ENCODE results near the gene INPP5A. TPM values are rescaled to one million over a fixed set of nuclear protein-coding genes. Genes with fewer than 3 reads are reported as not detected.

INPP5A gene
- total RNA-seq, 1 experiment from 2014 or later = 14.7 TPM

DNA sequence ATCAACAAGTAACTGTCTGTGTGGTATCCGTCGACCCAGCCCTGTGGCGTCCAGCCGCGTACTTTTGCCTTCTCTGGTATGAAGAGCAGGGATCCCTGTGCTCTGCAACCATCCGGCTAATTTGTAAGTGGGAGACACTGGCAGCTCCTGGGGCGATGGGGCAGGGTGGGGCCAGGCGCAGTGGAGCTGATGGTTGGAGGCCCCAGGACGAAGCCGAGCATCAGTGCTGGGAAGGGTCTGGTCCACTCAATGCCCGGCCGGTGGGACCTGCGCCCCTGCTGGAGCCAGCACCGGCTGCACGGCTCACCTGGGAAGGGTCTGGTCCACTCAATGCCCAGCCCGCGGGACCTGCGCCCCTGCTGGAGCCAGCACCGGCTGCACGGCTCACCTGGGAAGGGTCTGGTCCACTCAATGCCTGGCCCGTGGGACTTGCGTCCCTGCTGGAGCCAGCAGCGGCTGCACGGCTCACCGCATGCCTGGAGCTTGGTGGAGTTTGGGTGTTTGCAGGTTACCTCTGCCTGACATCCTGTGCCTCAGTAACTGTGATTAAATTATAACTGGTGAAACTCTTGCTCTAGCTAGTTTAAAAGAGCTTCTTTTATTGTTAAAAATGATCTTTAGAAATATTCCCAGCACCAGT, 152.3 kb downstream of the INPP5A start:
- CTCF ChIA-PET = no interaction called here
- no peak overlapping the region for H3K4me3 Mint-ChIP-seq (ENCODE audit: unreplicated experiment)
- intact Hi-C loops (cut with micrococcal nuclease) = no loop called here
- no peak overlapping the region for H3K27ac Mint-ChIP-seq (ENCODE audit: low read depth, unreplicated experiment)
- no peak for DNase-seq (ENCODE audit: unreplicated experiment)
- H3K9me3 Mint-ChIP-seq (ENCODE audit: unreplicated experiment) = peaks cover 22% of the 10 kb centered on the region
- H3K36me3 Mint-ChIP-seq (ENCODE audit: insufficient read depth, unreplicated experiment) = peaks cover 5% of the 10 kb centered on the region
- peaks cover under 1% of the 10 kb centered on the region for H3K4me1 Mint-ChIP-seq (ENCODE audit: insufficient read depth, unreplicated experiment)
- H3K27me3 Mint-ChIP-seq (ENCODE audit: insufficient read depth, unreplicated experiment) = no peaks in the 10 kb centered on the region
- BruUV-seq (replicated peaks) = no TSS peak
- POLR2A ChIA-PET = no interaction called here
- TF ChIP-seq, protein P1, sequence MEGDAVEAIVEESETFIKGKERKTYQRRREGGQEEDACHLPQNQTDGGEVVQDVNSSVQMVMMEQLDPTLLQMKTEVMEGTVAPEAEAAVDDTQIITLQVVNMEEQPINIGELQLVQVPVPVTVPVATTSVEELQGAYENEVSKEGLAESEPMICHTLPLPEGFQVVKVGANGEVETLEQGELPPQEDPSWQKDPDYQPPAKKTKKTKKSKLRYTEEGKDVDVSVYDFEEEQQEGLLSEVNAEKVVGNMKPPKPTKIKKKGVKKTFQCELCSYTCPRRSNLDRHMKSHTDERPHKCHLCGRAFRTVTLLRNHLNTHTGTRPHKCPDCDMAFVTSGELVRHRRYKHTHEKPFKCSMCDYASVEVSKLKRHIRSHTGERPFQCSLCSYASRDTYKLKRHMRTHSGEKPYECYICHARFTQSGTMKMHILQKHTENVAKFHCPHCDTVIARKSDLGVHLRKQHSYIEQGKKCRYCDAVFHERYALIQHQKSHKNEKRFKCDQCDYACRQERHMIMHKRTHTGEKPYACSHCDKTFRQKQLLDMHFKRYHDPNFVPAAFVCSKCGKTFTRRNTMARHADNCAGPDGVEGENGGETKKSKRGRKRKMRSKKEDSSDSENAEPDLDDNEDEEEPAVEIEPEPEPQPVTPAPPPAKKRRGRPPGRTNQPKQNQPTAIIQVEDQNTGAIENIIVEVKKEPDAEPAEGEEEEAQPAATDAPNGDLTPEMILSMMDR (IDR thresholded peaks at IDR 0.05; ENCODE audit: unreplicated experiment) = no peak

DNA sequence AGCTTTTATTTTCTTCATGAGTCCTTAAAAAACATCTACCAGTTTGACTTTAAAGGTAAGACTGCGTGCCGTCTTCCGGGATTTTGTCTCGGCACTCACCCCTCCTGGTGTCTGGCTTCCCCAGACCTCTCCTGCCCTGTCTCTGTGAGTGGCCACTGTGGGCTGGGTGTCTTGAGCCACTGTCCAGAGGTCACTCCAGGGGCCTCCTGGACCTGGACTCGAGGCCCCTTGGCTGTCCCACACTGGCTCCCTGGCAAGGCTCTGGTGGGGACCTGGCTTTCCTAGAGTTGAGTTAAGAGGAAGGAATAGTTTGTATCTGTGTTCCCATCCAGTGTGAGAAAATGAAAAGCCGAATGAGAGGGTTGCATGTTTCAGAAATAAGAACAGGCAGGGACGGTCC, 152.8 kb downstream of the INPP5A start:
- Mint-ChIP-seq H3K4me1 (ENCODE audit: insufficient read depth, unreplicated experiment) (no peaks in the 10 kb centered on the region), H3K9me3 (ENCODE audit: unreplicated experiment) (peaks cover 22% of the 10 kb centered on the region), H3K27ac (ENCODE audit: low read depth, unreplicated experiment) (no peak overlapping the region), H3K36me3 (ENCODE audit: insufficient read depth, unreplicated experiment) (peaks cover 5% of the 10 kb centered on the region), H3K27me3 (ENCODE audit: insufficient read depth, unreplicated experiment) (no peaks in the 10 kb centered on the region), H3K4me3 (ENCODE audit: unreplicated experiment) (no peak overlapping the region)
- no TSS peak for BruUV-seq (replicated peaks)
- POLR2A ChIA-PET = no interaction called here
- TF ChIP-seq, protein P1 (IDR thresholded peaks at IDR 0.05; ENCODE audit: unreplicated experiment) = no peak
- CTCF ChIA-PET = no interaction called here
- no peak for DNase-seq (ENCODE audit: unreplicated experiment)
- intact Hi-C loops (cut with micrococcal nuclease) = no loop called here

DNA sequence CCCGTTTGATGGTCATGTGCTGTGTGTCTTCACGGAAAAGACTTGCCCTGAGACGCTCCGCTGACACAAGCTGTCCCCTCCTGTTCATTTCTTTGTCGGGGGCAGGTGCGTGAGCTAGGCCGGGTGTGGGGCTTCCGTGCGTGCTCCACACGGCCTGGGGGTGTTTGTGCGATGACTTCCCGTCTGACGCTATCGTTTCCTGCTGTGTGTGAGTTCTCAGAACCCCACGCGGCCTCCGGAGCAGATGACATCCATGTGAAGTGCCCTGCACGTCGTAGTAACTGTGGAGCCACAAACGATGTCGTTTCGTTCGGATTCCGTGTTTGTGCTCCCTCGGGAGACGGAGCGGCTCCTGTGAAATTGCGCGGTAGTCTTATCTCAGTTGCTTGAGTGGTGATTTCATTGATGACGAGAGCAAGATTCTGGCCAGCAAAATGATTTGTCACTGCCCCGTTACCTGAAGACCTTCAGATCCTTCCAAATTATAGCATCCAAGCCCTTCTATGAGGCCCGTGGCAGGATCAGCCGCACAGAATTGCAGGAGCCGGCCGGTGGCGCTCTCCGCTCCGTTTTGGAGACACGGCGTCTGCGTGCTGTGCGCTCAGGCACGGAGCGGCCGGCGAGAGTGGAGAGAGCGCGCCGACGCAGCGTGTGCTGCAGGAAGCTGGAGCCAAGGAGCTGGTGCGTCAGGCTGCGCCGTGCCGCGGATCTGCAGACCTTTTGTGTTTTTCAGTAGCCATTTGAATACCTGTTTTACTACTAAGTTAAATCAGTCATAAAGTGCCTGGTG, 153.4 kb downstream of the INPP5A start:
- peaks cover 5% of the 10 kb centered on the region for H3K36me3 Mint-ChIP-seq (ENCODE audit: insufficient read depth, unreplicated experiment)
- no peaks in the 10 kb centered on the region for H3K27me3 Mint-ChIP-seq (ENCODE audit: insufficient read depth, unreplicated experiment)
- TF ChIP-seq, protein P1 (IDR thresholded peaks at IDR 0.05; ENCODE audit: unreplicated experiment) = no peak
- no TSS peak for BruUV-seq (replicated peaks)
- DNase-seq (ENCODE audit: unreplicated experiment) = no peak
- ChIA-PET POLR2A (no interaction called here), CTCF (no interaction called here)
- intact Hi-C loops (cut with micrococcal nuclease) = no loop called here
- H3K27ac Mint-ChIP-seq (ENCODE audit: low read depth, unreplicated experiment) = no peak overlapping the region
- peaks cover 22% of the 10 kb centered on the region for H3K9me3 Mint-ChIP-seq (ENCODE audit: unreplicated experiment)
- no peaks in the 10 kb centered on the region for H3K4me1 Mint-ChIP-seq (ENCODE audit: insufficient read depth, unreplicated experiment)
- no peak overlapping the region for H3K4me3 Mint-ChIP-seq (ENCODE audit: unreplicated experiment)

DNA sequence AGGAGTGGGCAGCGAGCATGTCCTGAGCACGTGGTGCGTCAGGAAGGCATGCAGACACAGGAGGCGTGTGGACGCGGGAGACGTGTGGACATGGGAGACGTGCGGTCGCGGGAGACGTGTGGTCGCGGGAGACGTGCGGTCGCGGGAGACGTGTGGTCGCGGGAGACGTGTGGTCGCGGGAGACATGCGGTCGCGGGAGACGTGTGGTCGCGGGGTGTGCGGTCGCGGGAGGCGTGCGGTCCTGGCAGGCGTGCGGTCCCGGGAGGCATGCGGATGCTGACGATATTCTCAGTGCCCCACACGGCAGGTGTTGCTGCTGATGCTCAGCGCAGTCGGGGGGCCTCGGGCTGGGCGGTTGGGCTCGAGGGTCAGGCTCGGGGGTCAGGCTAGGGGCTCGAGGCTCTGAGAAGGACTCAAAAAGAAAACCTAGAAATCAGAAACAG, 154.1 kb downstream of the INPP5A start:
- TF ChIP-seq, protein P1 (IDR thresholded peaks at IDR 0.05; ENCODE audit: unreplicated experiment) = no peak
- Mint-ChIP-seq H3K27ac (ENCODE audit: low read depth, unreplicated experiment) (no peak overlapping the region), H3K4me1 (ENCODE audit: insufficient read depth, unreplicated experiment) (no peaks in the 10 kb centered on the region), H3K4me3 (ENCODE audit: unreplicated experiment) (no peak overlapping the region), H3K27me3 (ENCODE audit: insufficient read depth, unreplicated experiment) (no peaks in the 10 kb centered on the region), H3K9me3 (ENCODE audit: unreplicated experiment) (peaks cover 22% of the 10 kb centered on the region), H3K36me3 (ENCODE audit: insufficient read depth, unreplicated experiment) (peaks cover 5% of the 10 kb centered on the region)
- POLR2A ChIA-PET = no interaction called here
- CTCF ChIA-PET = interaction anchor here (0.7 kb wide), 2 partner anchors 13 to 779 kb away, joined by 3 read pairs; no protein-coding TSS in a partner anchor
- no TSS peak for BruUV-seq (replicated peaks)
- no peak for DNase-seq (ENCODE audit: unreplicated experiment)
- intact Hi-C loops (cut with micrococcal nuclease) = no loop called here
